Thyroid gland (tissue), 4 donors: ENCODE results near the gene ZNF597.

Experiments
- CTCF ChIP-seq, 6 experiments: fragments of 200-600 bp in 3 of 6; fragments of 450-650 bp in 3 of 6; sonication (generic) in 3 of 6; IDR thresholded peaks; one replicate each; pipeline ENCODE4 v1.5.1; 2016 to 2019; ENCODE audit warnings: antibody characterized with exemption in 6 of 6, mild to moderate bottlenecking in 2 of 6, inconsistent platforms in 1 of 6, moderate library complexity in 1 of 6
- POLR2A ChIP-seq, 2 donors: fragments of 450-650 bp; IDR thresholded peaks; one replicate each; pipeline ENCODE4 v1.6.1; 2017; ENCODE audit warnings: antibody characterized with exemption in 2 of 2, mild to moderate bottlenecking in 2 of 2, moderate library complexity in 1 of 2

- TF ChIP-seq CTCF (IDR thresholded peaks at IDR 0.05) (no peak), POLR2A (IDR thresholded peaks at IDR 0.05) (peak in 1 of 2 donors; percentile 24)
Measured at GRCh38 chr16:3458852-3459361, 15.6 kb upstream of the ZNF597 start.
